Transverse colon (tissue), 4 donors: ENCODE results near the gene NCK2. TPM values are rescaled to one million over a fixed set of nuclear protein-coding genes. Genes with fewer than 3 reads are reported as not detected.
"Not testable (repeated sequence)": the region's sequence is repeated elsewhere in the genome, so short reads cannot be mapped to it uniquely, and the experiment has no call there.

Source experiments
- DNase-seq: peaks from one replicate; pipeline ENCODE4 v3.0.0-alpha.2; 2019
- H3K27ac ChIP-seq, 4 donors: fragments of 200-600 bp; sonication (generic); 2 replicates each; pipeline ENCODE4 v1.5.1; 2016 to 2018; ENCODE audit warnings: inconsistent platforms in 4 of 4
- H3K27me3 ChIP-seq: fragments of 200-600 bp; sonication (generic); 2 replicates; pipeline ENCODE4 v1.5.1; 2017; ENCODE audit warnings: inconsistent platforms
- H3K36me3 ChIP-seq, 4 donors: fragments of 200-600 bp; sonication (generic); 2 replicates each; pipeline ENCODE4 v1.5.1; 2017 to 2019; ENCODE audit warnings: inconsistent platforms in 4 of 4
- H3K4me1 ChIP-seq, 4 donors: fragments of 200-600 bp; sonication (generic); 2 replicates each; pipeline ENCODE4 v1.5.1; 2017 to 2020; ENCODE audit warnings: inconsistent platforms in 4 of 4
- H3K4me3 ChIP-seq, 4 donors: fragments of 200-600 bp; sonication (generic); 1 replicate in 1 of 4; 2 replicates in 3 of 4; pipeline versions ENCODE4 v1.5.1 to v1.6.1; 2017 to 2019; ENCODE audit warnings: inconsistent platforms in 4 of 4
- H3K9me3 ChIP-seq, 2 donors: fragments of 200-600 bp; sonication (generic); 2 replicates each; pipeline ENCODE4 v1.5.1; 2017 to 2019; ENCODE audit warnings: inconsistent platforms in 2 of 2
- CTCF ChIP-seq, 5 experiments: fragments of 200-600 bp in 3 of 5; fragments of 450-650 bp in 2 of 5; sonication (generic) in 3 of 5; IDR thresholded peaks; 1 replicate in 2 of 5; 2 replicates in 3 of 5; pipeline ENCODE4 v1.5.1; 2016 to 2017; ENCODE audit warnings: antibody characterized with exemption in 5 of 5, inconsistent platforms in 3 of 5, mild to moderate bottlenecking in 2 of 5, moderate library complexity in 1 of 5
- EP300 ChIP-seq: sonication (generic); formaldehyde crosslinking; IDR thresholded peaks from one replicate; pipeline ENCODE4 v1.6.1; 2017; ENCODE audit warnings: antibody characterized with exemption, low read depth
- POLR2A ChIP-seq: fragments of 450-650 bp; IDR thresholded peaks from one replicate; pipeline ENCODE4 v1.6.1; 2016; ENCODE audit warnings: antibody characterized with exemption, mild to moderate bottlenecking, moderate library complexity
- POLR2AphosphoS5 ChIP-seq, 3 donors: sonication (generic); formaldehyde crosslinking; IDR thresholded peaks; one replicate each; pipeline ENCODE4 v1.6.1; 2016; ENCODE audit warnings: antibody characterized with exemption in 3 of 3
- WGBS, 2 donors: methylation state at CpG; one replicate each; pipeline ENCODE4 v1.1.5; 2018; ENCODE audit warnings: low coverage in 1 of 2; 5-methylcytosine and 5-hydroxymethylcytosine counted together
- in situ Hi-C, 4 donors: fragments of 200-750 bp; cut with MboI; loops; one replicate each; pipeline versions ENCODE4 v1.15.0 to v1.15.1; 2017; ENCODE audit warnings: low sequenced_read_pairs in 3 of 4, low pct_ligation_motif_present in 1 of 4, low pct_unique_long_range_greater_than_20kb in 1 of 4
- intact Hi-C: fragments of 100-400 bp; cut with DNase I; formaldehyde crosslinking; loops from one replicate; pipeline ENCODE4 v1.15.1; 2023; ENCODE audit warnings: low total_unique reads
- total RNA-seq, 4 donors: library from RNA; depleted of rRNA; stranded (reverse); fragments of >200 nt; gene quantifications; one replicate each; pipeline ENCODE4 v1.1.0, GENCODE V29; 2016

NCK2 gene
- total RNA-seq, 4 donors from 2014 or later, result 42.2 to 74.1 (median 59.9) TPM

- in situ Hi-C loops, result loop anchor here in 1 of 4 donors (25.0 kb wide), 1 partner anchor 334 kb away; no protein-coding TSS in a partner anchor
- 78 to 89% methylated on average over 3 to 10 of the region's 10 CpGs for WGBS, 2 donors
- Histone ChIP-seq H3K36me3 (peaks cover 0 to 7% (median 0%) of the 10 kb centered on the region in 4 donors), H3K4me3 (no peak overlapping the region), H3K27ac (no peak overlapping the region), H3K4me1 (no peaks in the 10 kb centered on the region), H3K27me3 (no peaks in the 10 kb centered on the region), H3K9me3 (peaks cover 0 to 3% of the 10 kb centered on the region in 2 donors)
- TF ChIP-seq POLR2AphosphoS5 (IDR thresholded peaks at IDR 0.05) (no peak), EP300 (no peak), CTCF (IDR thresholded peaks at IDR 0.05) (no peak), POLR2A (no peak)
- intact Hi-C loops, result no loop called here
- no peak for DNase-seq
Measured at GRCh38 chr2:105895990-105896764, 151.5 kb downstream of the NCK2 start.

GRCh38 chr2:105896765-105897163 lies 152.1 kb downstream of the NCK2 start:
- Histone ChIP-seq H3K9me3 (peaks cover 0 to 3% of the 10 kb centered on the region in 2 donors), H3K27me3 (no peaks in the 10 kb centered on the region), H3K4me1 (no peaks in the 10 kb centered on the region), H3K27ac (no peak overlapping the region), H3K36me3 (peaks cover 0 to 7% (median 0%) of the 10 kb centered on the region in 4 donors), H3K4me3 (no peak overlapping the region)
- WGBS, 2 donors, result 95% methylated on average over 4 of the region's 4 CpGs; no CpG with 5 or more reads in 1 of the 2 donors
- no peak for TF ChIP-seq POLR2A
- TF ChIP-seq EP300, result no peak
- TF ChIP-seq CTCF (IDR thresholded peaks at IDR 0.05), result no peak
- TF ChIP-seq POLR2AphosphoS5 (IDR thresholded peaks at IDR 0.05), result no peak
- no peak for DNase-seq
- in situ Hi-C loops (loop anchor here in 1 of 4 donors (25.0 kb wide), 1 partner anchor 334 kb away; no protein-coding TSS in a partner anchor), intact Hi-C loops (no loop called here)

GRCh38 chr2:105897694-105898093 lies 153.0 kb downstream of the NCK2 start:
- H3K9me3 ChIP-seq, H3K4me1 ChIP-seq, H3K27me3 ChIP-seq, intact Hi-C loops, H3K4me3 ChIP-seq, DNase-seq, H3K36me3 ChIP-seq, H3K27ac ChIP-seq: not testable (repeated sequence)
- in situ Hi-C loops, result loop anchor here in 1 of 4 donors (25.0 kb wide), 1 partner anchor 335 kb away; no protein-coding TSS in a partner anchor
- 97 to 100% methylated on average over 1 of the region's 1 CpG for WGBS, 2 donors

- no peak for DNase-seq
- no peak overlapping the region for H3K4me3 ChIP-seq
- TF ChIP-seq EP300, result no peak
- no peak for TF ChIP-seq POLR2A
- no peak for TF ChIP-seq POLR2AphosphoS5 (IDR thresholded peaks at IDR 0.05)
- TF ChIP-seq CTCF (IDR thresholded peaks at IDR 0.05), result no peak
- in situ Hi-C loops (no loop called here), intact Hi-C loops (no loop called here)
- H3K9me3 ChIP-seq, result no peaks in the 10 kb centered on the region
- H3K4me1 ChIP-seq, result no peaks in the 10 kb centered on the region
- no peaks in the 10 kb centered on the region for H3K27me3 ChIP-seq
- no peak overlapping the region for H3K27ac ChIP-seq
- no peaks in the 10 kb centered on the region for H3K36me3 ChIP-seq
- WGBS, 2 donors, result 90% methylated on average over 3 to 7 of the region's 7 CpGs
Measured at GRCh38 chr2:105903051-105903674, 158.5 kb downstream of the NCK2 start.
